Measurements from ENCODE around the gene RHEBL1. TPM values are rescaled to one million over a fixed set of nuclear protein-coding genes. Genes with fewer than 3 reads are reported as not detected.

RHEBL1 gene
- under 1 TPM in 2 of 4 donors, not detected in 2; 0.46 to 0.71 TPM for total RNA-seq

- DNase-seq (peak; percentile 97 to 98), ATAC-seq (peak; percentile 98 to 99)
- H3K4me3 ChIP-seq = peak within 1 kb of the TSS; percentile 77 to 94 (median 86)
- in situ Hi-C loops (cut with MboI; ENCODE audit: low sequenced_read_pairs in 4 of 4) (loop anchor here in 3 of 4 donors (10.0 kb wide), 3 partner anchors 45 to 165 kb away; partner anchors contain the start of gene LMBR1L (in 2 of the 3)), intact Hi-C loops (cut with DNase I; ENCODE audit: low total_unique reads) (loop anchor here (2.0 kb wide), 2 partner anchors 41 to 61 kb away; partner anchors contain the start of genes LMBR1L and TUBA1B)
- peak in 1 of 5 experiments; percentile 9 for TF ChIP-seq CTCF (IDR thresholded peaks at IDR 0.05 in 4 of 5, conservative IDR thresholded peaks at IDR 0.05 in 1 of 5)
- peak; percentile 17 to 26 for TF ChIP-seq POLR2A (IDR thresholded peaks at IDR 0.05)
- H3K4me1 ChIP-seq = peaks cover 9 to 11% of the 10 kb centered on the region in 2 donors
- H3K36me3 ChIP-seq = no peaks in the 10 kb centered on the region
- no peaks in the 10 kb centered on the region for H3K27me3 ChIP-seq
- H3K9me3 ChIP-seq = no peaks in the 10 kb centered on the region
- H3K27ac ChIP-seq = peak within 1 kb of the TSS; percentile 80 to 84 (median 82)
Measured at GRCh38 chr12:49069507-49070346, at the start of gene RHEBL1. Gene RHEBL1, minus strand, starts transcription at chr12:49069979. Its CDS starts 194 bp downstream, at chr12:49069785.

GRCh38 chr12:49111206-49111605, 41.4 kb upstream of the RHEBL1 start:
- in situ Hi-C loops (cut with MboI; ENCODE audit: low sequenced_read_pairs in 4 of 4) = loop anchor here in 2 of 4 donors (10.0 kb wide), 1 partner anchor 46 kb away; the partner anchor contains the start of genes KMT2D (in 2 of the 2) and RHEBL1 (in 2 of the 2)
- intact Hi-C loops (cut with DNase I; ENCODE audit: low total_unique reads) = loop anchor here (2.0 kb wide), 2 partner anchors 40 to 50 kb away; partner anchors contain the start of gene KMT2D
- peak overlapping the region; percentile 42 to 99 (median 99) for H3K4me3 ChIP-seq
- peaks cover 37 to 42% of the 10 kb centered on the region in 2 donors for H3K4me1 ChIP-seq
- no peaks in the 10 kb centered on the region for H3K27me3 ChIP-seq
- ATAC-seq = peak in 1 of 2 donors; percentile 2
- no peaks in the 10 kb centered on the region for H3K9me3 ChIP-seq
- H3K27ac ChIP-seq = peak overlapping the region; percentile 92 to 100 (median 100)
- H3K36me3 ChIP-seq = peaks cover 0 to 3% of the 10 kb centered on the region in 2 donors
- TF ChIP-seq CTCF (IDR thresholded peaks at IDR 0.05 in 4 of 5, conservative IDR thresholded peaks at IDR 0.05 in 1 of 5) (no peak), POLR2A (IDR thresholded peaks at IDR 0.05) (no peak)
- DNase-seq = no peak

GRCh38 chr12:49110464-49111155, 40.8 kb upstream of the RHEBL1 start, which contains the start of gene LMBR1L:
Gene LMBR1L, minus strand, starts transcription at chr12:49110847. Its CDS starts 292 bp downstream, at chr12:49110555.
- peaks cover 0 to 9% of the 10 kb centered on the region in 2 donors for H3K36me3 ChIP-seq
- H3K27ac ChIP-seq = peak within 1 kb of the TSS; percentile 92 to 100 (median 100)
- peaks cover 43 to 48% of the 10 kb centered on the region in 2 donors for H3K4me1 ChIP-seq
- no peaks in the 10 kb centered on the region for H3K9me3 ChIP-seq
- intact Hi-C loops (cut with DNase I; ENCODE audit: low total_unique reads) (loop anchor here (1.0 to 2.0 kb wide), 4 partner anchors 20 to 92 kb away; partner anchors contain the start of genes KMT2D and PRKAG1), in situ Hi-C loops (cut with MboI; ENCODE audit: low sequenced_read_pairs in 4 of 4) (loop anchor here in 2 of 4 donors (10.0 kb wide), 1 partner anchor 46 kb away; the partner anchor contains the start of genes KMT2D (in 2 of the 2) and RHEBL1 (in 2 of the 2))
- ATAC-seq (peak; percentile 97 to 98), DNase-seq (peak; percentile 97 to 98)
- H3K27me3 ChIP-seq = no peaks in the 10 kb centered on the region
- H3K4me3 ChIP-seq = peak within 1 kb of the TSS; percentile 81 to 99 (median 99)
- peak; percentile 50 to 67 (median 56) for TF ChIP-seq CTCF (IDR thresholded peaks at IDR 0.05 in 4 of 5, conservative IDR thresholded peaks at IDR 0.05 in 1 of 5)
- TF ChIP-seq POLR2A (IDR thresholded peaks at IDR 0.05) = peak; percentile 80 to 97

Data from gastrocnemius medialis (tissue), 4 donors.